Raji (cell line): ENCODE results near the gene TNXB.
"Not testable (repeated sequence)": the region's sequence is repeated elsewhere in the genome, so short reads cannot be mapped to it uniquely, and the experiment has no call there.

ENCODE experiments used
- POLR2A ChIP-seq: IDR thresholded peaks from 2 replicates; pipeline ENCODE4 v1.6.1; 2011; ENCODE audit warnings: low read depth, low read length, control low read depth; ENCODE audit not compliant: insufficient read depth

The TNXB gene

GRCh38 chr6:32060966-32061655, 48.0 kb downstream of the TNXB start:
- no peak for TF ChIP-seq POLR2A

- no peak for TF ChIP-seq POLR2A
These were observed 50.6 kb downstream of the TNXB start for GRCh38 chr6:32058511-32058963.

GRCh38 chr6:32057966-32058365, 51.2 kb downstream of the TNXB start:
- no peak for TF ChIP-seq POLR2A

DNA sequence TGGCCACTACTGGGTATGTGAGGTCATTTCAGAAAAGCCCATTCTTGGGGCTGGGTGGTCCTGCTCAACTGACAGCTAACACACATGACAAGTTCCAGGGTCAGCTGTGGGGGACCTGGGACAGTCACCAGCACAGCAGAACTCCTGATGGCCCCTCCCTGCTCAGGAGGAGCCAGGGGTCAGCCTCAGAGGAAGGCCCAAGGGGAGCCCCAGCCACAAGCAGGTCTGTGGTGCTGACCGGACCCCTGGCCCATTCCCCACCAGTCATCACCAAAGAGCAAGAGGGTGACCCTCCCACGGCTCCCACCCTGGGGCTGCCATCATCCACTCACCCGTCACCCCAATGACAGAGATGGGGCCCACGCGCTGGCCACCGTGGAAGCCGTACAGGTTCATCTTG, 52.9 kb downstream of the TNXB start:
- no peak for TF ChIP-seq POLR2A

DNA sequence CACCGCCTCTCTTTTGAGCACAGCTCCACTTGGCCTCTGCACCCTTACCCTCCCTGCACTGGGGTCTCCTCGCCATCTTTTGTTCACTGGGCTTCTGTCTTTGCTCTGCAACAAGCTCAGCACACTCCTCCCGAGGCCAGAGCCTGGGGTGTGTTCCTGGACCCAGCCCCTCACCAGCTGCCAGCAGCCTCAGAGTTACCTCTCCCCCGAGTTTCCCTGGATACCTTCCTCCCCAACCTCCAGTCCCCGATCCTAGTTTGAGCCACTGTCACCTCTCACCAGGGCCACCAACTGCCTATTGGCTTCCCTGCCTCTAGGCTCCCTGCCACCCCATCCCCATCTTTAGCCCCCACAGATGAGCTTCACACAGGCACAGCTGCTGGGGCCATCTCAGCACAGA, 58.6 kb downstream of the TNXB start:
- TF ChIP-seq POLR2A = no peak

GRCh38 chr6:32047855-32048766, 61.0 kb downstream of the TNXB start:
- TF ChIP-seq POLR2A = no peak

GRCh38 chr6:32047539-32047854, 61.6 kb downstream of the TNXB start:
- TF ChIP-seq POLR2A = no peak

DNA sequence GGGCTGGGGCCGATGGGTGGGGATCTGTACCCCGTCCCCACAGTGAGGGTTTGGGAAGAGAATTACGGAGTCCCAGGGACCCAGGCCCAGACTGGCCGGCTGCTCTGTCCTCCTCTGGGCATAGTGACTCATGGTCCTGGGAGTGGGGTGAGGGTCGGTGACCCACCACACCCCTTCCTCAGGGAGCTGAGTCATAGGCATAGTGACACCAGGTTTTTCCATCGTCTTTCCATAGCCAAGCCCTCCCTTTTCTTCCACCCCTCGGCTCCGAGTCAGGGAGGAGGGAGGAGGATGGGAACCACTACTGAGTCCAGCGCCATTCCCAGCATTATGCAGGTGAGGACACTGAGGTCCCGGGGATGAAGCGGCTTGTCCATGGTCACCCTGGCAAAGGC, 62.1 kb downstream of the TNXB start:
- TF ChIP-seq POLR2A = no peak

- no peak for TF ChIP-seq POLR2A
These were observed 62.6 kb downstream of the TNXB start for GRCh38 chr6:32046450-32047083.

- no peak for TF ChIP-seq POLR2A
These were observed 63.2 kb downstream of the TNXB start for GRCh38 chr6:32045811-32046449.

DNA sequence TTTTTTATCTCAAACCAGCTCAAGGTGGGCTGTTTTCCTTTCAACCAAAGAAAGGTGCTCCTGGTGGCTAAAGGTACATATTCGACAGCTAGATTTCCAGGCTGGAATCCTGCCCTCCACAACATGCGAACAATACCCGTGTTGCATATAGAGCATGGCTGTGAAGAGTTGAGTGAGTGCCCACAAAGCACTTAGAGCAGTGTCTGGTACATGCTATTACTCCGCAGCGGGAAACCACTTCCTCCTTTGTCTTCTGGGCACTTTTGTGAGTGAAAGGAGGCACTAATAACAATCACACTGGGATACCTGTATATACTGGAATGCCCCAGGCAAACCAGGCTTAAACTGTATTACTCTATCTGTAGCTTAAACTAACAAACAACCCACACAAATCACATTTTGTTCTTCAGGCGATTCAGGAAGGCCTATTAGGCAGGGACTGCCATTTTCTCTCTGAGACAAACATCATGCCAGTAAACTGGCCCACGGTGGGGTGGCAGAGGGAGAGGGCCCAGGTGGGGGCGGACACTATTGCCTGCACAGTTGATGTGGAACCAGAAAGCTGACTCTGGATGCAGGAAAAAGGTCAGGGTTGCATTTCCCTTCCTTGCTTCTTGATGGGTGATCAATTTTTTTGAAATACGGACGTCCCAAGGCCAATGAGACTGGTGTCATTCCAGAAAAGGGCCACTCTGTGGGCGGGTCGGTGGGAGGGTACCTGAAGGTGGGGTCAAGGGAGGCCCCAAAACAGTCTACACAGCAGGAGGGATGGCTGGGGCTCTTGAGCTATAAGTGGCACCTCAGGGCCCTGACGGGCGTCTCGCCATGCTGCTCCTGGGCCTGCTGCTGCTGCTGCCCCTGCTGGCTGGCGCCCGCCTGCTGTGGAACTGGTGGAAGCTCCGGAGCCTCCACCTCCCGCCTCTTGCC, 71.3 kb downstream of the TNXB start, which contains the start of gene CYP21A2:
TSS of gene CYP21A2 (plus strand) at position 818 of the 927 bp plus-strand sequence. CDS start at position 826, 8 bp downstream.
- TF ChIP-seq POLR2A = not testable (repeated sequence)

DNA sequence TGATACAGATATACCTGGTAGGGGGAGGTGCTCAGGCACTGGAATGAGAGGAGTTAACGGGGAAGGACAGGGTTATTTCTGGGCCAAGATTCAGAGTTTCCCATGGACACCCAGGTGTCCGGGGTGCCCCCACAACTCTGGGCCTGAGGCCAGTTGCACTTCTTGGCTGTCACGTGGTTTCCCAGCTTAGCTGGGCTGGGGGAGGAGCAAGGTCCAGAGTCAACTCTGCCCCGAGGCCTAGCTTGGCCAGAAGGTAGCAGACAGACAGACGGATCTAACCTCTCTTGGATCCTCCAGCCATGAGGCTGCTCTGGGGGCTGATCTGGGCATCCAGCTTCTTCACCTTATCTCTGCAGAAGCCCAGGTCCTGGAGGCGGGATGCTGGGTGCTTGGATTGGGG, 94.6 kb downstream of the TNXB start, which contains the start of gene C4B:
TSS of gene C4B (plus strand) at position 249 of the 400 bp plus-strand sequence. CDS start at position 300, 51 bp downstream.
- TF ChIP-seq POLR2A = not testable (repeated sequence)
